HG02970 (cell line): ENCODE measurements around the gene ACAP2.
"Not testable (repeated sequence)": the region's sequence is repeated elsewhere in the genome, so short reads cannot be mapped to it uniquely, and the experiment has no call there.

Experiments
- ATAC-seq: cut with Tn5 transposase; IDR thresholded peaks from one replicate; pipeline ENCODE4 v1.9.1; 2021; ENCODE audit warnings: mild to moderate bottlenecking, moderate library complexity, moderate number of reproducible peaks; ENCODE audit not compliant: unreplicated experiment, low FRiP score

The ACAP2 gene

DNA sequence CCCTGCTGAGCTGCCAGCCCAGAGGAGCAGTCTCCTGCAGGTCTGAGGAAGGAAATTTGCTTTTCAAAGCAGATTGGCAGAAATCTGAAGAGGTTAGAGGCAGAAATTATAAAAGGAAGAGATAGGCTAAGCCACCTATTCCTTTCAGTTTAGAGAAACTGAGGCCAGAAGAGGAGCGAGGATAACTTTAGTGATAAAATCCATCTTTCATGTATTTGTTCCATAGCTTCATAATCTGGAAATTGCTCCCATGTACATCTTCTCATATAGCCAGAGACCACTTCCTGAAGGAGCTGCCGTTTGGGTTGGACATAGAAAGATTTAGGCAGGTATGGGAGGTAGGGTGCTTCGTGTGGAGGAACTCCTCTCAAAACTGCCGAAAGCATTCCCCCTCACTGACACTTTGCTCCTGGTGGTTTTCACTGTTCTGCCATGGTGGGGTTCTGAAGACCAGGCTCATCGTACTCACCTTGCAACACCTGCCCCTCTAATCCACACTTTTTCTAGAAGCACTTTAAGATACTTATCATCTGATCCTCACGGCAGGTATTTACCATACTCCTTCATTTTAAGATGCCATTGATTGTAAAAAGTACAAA is 670 bp upstream of the ACAP2 start:
- ATAC-seq, result no peak

DNA sequence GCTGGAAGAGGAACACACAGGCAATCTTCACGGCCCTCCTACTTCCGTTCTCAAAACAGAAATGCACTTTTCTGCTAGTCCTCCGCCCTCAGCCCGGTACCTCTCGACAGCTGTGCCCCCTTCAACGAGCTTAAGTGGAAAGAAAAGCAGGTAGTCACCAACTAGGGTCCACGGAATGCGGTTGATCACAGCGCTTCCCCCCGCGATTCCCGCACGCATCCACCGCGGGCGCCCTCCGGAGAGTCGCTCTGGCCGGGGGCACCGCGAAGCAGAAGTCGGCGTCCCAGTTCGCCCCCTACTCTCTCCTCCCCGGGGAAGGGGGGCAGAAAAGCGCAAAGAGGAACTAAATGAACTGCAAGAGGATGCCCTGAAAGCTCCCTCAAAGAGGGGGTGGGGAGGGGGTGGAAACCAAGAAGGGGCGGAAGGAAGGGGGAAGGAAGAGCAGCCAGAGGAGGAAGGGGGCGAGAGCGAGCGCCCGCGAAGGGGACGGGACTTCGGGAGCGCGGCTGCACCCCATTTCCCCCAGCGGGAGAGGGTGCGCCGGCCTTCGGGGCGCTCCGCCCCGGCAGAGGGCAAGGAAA is 738 bp downstream of the ACAP2 start:
- ATAC-seq, result no peak

DNA sequence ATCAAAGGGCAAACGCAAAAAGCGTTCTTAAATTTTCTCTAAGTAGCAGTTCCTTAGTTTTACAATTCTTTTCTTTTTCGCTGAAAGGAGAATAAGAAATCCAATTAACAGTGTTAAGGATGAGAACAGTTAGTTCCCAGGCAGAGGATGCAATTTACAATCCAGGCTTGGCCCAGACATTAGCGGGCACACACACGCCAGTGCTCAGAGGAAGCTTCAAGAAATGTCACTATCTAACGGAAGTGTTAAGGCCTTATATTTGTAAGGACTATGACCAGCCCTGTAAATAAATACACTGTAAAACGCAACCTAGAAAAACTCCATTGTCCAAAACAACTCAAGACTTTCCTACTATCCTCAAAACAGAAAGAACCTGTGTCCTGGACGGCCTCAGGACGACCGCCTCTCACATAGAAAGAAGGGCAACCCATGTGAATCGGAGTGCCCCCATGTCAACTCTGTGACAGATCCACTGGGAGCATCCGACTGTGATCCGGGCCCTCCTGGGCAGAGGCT is 1.3 kb downstream of the ACAP2 start:
- no peak for ATAC-seq

DNA sequence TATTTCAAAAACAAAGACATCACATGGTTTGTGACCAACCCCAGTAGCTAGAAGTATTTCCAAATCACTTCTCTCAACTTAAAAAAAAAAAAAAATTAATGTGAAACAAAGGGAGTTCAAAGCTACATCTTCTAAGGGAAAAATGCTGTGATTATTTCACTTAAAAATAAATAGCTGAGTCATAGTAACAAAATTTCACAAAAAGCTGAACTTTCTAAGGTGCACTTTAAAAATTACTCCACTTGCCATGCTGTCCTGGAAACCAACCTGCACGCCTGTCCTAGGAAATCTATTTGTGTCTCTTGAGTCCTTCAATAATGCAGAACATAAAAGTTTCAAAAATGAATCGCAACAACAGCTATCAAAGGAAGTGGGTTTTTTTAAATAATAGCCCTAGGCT is 1.8 kb downstream of the ACAP2 start:
- no peak for ATAC-seq

DNA sequence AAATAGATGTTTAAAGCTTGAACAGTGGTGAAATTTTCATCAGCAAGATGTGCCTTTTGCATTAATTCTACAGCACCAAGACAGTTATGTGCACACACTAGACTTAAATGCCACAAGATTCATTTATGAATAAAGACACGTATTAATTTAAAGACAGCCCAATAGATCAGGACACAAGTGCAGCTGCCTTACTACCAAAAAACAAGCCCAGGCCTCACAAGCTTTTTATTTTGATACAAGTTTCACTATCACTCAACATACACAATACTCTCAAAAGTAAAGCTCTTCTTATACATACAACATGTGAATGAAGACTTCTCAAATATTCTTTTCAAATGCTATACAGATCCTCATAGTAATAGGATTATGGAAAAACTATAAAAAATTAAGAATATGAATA is 2.4 kb downstream of the ACAP2 start:
- no peak for ATAC-seq

DNA sequence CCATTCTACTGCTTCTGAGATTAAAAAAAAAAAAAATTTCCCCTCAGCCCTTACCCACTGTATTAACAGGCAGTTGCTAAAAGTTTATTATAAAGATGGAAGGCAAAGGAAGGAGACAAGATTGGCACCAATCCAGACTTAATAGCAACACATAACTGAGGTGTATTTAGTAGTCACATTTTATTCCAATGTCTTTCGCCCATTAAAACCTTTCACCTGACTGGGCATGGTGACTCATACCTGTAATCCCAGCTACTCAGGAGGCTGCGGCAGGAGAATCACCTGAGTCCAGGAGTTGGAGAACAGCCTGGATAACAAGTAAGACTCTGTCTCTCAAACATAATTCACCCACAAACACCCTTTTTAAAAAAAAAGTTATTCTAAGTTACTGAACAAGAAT is 4.4 kb downstream of the ACAP2 start:
- no peak for ATAC-seq

DNA sequence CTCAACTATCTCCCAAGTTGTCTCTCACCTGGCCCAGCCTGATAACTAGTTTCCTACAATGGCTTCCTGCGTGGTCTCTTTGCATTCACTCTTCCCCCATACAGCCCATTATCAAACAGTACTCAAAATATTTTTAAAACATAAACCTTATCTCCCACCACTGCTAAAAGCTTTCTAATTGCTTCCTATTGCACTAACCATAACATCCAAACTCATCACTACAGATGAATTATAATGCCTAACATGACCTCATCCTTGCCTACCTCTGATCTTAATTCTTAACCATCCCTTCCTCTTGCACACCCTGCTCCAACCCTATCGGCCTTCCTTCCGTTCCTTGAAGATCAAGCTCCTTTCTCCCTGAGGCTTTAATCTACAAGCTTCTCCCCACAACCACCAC is 17.0 kb downstream of the ACAP2 start:
- no peak for ATAC-seq

DNA sequence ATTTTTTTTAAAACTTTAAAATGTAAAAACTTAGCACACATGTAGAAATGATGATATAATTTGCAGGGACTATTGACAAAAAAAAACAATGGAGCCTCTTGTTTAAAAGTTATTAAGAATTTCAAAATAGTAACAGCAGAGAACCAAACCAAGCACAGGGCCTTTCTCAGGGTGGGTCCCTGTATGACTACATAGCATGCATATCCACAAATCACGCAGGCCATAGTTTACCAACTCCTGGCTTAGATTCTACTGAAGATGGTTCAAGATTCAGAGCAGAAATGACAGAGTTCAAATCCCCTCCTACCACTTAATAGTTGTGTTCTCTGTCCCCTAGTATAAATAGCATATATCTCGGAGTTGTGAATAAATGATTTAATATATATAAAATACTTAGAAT is 19.0 kb downstream of the ACAP2 start:
- ATAC-seq, result no peak

DNA sequence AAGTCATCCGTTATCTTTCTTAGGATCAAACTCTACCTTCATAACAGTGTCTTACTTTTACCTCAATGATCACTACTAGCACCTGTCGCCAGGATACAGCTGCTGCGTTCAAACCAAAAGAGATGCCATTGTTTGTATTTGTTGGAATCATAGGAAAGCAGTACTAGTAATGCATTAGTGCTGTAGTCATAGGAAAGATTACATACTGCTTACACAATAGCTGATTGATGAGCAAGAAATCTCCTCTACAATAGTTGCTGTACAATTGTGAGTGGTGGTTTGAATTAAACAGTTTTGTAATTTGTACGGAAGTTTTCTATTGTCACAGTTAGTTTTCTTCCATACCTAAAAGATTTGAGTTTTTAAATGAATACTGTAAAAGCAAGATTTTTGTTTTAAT is 21.4 kb downstream of the ACAP2 start:
- no peak for ATAC-seq

DNA sequence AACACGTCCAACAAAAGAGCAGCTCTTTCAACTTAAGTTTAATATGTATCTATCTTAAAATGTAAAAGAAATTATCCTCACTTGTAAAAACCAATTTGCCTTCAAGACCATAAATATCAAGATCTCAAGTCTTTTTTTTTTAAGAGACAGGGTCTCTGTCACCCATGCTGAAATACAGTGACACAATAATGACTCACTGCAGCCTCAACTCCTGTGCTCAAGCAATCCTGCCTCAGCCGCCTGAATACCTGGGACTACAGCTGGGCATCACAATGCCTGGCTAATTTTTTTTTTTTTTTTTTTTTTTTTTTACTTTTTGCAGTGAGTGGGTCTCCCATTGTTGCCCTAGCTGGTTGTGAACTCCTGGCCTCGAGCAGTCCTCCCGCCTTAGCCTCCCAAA is 26.0 kb downstream of the ACAP2 start:
- ATAC-seq, result no peak

DNA sequence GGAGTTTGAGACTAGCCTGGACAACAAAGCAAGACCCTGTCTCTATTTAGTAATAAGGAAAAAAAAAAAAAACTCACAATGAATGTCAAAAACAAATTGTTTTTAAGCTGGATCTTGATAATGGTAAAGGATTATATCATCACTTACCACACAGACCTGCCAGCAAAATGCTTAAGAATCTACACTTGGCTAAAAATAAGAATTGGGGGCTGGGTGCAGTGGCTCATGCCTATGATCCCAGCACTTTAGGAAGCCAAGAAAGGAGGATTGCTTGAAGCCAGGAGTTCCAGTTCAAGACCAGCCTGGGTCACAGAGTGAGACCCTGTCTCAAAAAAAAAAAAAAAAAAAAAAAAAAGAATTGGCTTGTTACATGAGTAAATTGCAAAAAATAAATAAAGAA is 31.0 kb downstream of the ACAP2 start:
- ATAC-seq, result no peak

DNA sequence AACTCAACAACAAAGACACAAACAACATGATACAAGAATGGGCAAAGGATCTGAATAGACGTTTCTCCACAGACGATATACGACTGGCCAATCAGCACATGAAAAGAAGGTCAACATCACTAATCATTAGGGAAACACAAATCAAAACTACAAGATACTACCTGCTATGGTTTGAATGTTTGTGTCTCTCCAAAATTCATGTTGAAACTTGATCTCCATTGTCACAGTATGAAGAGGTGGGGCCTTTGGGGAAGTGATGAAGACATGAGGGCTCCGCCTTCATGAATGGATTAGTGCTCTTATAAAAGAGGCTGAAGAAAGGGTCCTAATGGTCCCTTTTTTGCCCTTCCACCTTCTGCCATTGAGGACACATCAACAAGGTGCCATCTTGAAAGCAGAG is 32.3 kb downstream of the ACAP2 start:
- ATAC-seq, result no peak

DNA sequence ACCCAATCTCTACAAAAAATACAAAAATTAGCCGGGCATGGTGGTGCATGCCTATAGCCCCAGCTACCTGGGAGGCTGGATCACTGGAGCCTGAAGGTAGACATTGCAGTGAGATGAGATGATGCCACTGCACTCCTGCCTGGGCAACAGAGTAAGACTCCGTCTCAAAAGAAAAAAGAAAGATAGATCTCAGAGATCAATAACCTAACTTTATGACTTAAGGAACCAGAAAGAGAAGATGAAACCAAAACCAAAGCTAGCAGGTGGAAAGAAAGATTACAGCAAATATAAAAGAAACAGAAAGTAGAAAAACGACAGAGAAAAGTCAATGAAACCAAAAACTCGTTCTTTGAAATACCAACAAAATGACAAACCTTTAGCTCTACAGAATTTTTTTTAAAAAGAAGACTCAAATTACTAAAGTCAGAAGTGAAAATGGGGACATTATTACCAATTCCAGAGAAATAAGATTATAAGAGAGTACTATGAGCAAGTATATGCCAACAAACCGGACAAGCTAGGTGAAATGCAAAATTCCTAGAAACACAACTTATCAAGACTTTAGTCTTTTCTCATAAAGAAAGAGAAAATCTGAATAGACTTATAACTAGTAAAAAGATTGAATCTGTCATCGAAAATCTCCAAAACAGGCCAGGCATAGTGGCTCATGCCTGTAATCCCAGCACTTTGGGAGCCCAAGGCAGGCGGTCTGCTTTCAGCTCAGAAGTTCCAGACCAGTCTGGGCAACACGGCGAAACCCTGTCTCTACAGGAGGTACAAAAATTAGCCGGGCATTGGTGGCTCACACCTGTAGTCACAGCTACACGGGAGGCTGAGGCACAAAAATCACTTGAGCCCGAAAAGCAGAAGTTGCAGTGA is 35.0 kb downstream of the ACAP2 start:
- no peak for ATAC-seq

DNA sequence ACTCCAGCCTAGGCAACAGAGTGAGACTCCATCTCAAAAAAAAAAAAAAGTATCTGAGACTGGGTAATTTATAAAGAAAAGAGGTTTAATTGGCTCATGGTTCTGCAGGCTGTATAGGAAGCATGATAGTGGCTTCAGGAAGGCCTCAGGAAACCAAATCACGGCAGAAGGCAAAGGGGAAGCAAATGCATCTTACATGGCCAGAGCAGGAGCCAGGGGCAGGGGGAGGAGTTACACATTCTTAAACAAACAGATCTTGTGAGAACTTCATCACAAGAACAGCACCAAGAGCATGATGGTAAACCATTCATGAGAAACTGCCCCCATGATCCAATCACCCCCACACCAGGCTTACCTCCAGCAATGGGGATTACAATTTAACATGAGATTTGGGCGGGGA is 37.2 kb downstream of the ACAP2 start:
- ATAC-seq, result no peak

DNA sequence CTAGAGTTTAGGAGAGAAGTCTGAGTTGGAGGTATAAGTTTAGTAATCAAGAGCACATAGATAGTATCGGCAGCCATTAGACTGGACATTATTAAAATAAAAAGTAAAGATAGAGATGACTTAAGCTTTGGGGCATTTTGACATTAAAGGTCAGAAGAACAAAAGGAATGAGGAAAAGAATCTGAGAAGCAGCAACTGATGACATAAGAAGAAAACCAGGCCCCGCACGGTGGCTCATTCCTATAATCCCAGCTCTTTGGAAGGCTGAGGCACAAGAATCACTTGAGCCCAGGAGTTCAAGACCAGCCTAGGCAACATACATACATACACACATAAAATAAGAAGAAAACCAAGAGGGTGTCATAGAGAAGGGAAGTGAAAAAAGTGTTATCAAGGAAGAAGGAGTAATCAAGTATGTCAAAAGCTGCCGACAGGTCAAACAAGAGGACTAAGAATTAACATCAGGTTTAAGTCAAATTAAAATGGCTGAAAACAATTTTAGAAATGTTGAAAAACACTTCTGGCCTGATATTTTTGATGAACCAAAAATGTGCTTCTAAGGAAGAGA is 38.9 kb downstream of the ACAP2 start:
- no peak for ATAC-seq

DNA sequence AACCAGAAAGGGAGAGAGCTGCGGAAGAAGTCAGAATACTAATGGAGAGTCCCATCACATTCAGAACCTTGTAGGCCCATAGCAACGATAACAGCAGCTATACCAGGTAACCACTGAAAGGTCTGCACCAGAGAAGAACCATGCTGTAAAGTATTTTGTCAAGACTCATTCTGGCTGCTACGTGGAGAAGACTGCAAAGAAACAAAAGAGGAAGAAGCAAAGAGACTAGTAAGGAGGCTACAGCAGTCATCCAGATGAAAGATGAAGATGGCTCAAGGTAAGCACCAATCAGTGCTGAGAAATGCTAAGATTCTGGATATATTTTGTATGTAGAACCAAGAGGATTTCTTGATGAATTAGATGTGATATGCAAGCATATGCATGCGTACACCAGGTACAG is 39.6 kb downstream of the ACAP2 start:
- ATAC-seq, result no peak

DNA sequence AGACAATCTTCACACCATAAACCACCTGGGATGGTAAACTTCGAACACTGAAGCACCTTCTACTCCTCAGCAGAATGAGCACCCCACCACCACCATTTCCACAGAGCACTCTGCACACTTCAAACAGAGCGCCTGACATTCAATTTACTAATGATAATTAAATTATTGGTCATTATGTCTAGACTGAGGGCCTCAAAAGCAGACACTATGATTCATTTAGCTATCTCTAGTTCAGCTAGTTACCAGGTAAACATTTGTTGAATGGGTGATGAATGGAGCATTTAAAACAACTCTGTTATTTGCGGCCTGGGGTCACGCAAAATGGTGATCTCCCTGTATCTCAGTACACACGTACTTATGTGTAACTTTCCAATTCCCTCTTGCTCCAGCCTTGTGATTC is 40.9 kb downstream of the ACAP2 start:
- ATAC-seq, result no peak

DNA sequence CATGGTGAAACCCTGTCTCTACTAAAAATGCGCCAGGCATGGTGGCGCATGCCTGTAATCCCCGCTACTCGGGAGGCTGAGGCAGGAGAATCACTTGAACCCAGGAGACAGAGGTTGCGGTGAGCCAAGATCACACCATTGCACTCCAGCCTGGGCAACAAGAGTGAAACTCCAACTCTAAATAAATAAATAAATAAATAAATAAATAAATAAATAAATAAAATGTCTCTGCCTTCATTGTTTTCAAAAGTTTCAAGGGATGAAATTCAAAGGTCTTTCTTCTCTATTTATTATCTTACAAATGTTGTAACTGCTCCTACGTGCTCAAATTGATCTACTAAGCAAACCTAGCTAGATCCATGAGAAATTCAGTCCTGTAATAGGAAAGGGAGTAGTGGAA is 44.4 kb downstream of the ACAP2 start:
- ATAC-seq, result not testable (repeated sequence)

DNA sequence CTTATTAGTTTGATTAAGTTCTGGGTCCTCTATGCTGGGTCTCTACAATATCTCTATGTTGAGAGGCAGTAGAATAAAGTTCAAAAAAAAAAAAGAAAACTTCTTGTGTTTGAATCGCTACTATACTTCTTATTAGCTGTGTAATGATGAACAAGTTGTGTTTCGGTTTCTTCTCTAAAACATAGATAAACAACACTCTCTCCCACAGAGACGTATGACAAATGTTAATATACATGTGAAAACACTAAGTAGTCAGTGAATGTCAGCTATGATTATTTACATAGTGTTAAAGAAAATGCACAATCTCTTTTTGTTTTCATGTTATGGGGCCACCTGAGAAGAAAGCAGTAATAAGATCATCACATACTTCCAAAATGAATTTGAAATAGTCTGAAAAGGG is 45.3 kb downstream of the ACAP2 start:
- no peak for ATAC-seq

DNA sequence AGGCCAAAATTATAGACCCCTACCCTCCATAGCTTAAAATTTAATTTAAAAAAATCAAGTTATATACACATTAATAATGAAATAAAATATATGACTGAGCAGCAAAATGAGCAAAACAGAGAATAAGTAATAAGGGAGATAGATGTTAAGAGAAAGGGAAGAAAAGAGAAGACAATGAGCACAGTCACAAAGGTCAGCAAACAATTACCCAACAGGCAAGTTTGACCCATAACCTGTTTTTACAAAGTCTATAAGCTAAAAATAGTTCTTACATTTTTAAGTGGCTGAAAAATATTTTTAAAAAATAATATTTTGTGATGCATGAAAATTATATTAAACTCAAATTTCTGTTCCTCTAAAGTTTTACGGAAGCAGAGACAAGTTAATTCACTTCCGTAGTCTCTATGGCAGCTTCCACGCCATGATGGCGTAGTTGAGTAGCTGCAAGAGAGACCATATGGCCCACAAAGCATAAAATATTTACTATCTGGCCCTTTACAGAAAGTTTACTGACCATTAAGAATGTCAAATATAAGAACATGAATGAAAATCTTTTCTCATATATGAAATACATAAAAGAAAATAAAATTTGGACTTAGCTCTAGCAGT is 47.5 kb downstream of the ACAP2 start:
- ATAC-seq, result no peak

DNA sequence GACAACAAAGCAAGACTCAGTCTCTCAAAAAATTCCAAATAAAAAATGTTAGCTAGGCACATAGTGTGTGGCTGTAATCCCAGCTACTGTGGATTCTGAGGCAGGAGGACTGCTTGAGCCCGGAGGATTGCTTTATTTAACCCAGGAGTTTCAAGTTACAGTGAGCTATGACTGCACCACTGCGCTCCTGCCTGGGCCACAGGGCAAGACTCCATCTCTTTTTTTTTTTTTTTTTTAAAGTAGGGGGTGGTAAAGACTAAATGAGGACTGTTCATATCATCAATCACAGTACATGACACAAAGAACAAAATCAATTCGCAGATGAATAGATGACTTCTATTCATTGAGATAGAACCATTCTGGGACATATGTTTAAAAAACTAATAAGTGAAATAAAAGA is 48.1 kb downstream of the ACAP2 start:
- no peak for ATAC-seq
